ENCODE results near the gene KRTAP10-4.

DNA sequence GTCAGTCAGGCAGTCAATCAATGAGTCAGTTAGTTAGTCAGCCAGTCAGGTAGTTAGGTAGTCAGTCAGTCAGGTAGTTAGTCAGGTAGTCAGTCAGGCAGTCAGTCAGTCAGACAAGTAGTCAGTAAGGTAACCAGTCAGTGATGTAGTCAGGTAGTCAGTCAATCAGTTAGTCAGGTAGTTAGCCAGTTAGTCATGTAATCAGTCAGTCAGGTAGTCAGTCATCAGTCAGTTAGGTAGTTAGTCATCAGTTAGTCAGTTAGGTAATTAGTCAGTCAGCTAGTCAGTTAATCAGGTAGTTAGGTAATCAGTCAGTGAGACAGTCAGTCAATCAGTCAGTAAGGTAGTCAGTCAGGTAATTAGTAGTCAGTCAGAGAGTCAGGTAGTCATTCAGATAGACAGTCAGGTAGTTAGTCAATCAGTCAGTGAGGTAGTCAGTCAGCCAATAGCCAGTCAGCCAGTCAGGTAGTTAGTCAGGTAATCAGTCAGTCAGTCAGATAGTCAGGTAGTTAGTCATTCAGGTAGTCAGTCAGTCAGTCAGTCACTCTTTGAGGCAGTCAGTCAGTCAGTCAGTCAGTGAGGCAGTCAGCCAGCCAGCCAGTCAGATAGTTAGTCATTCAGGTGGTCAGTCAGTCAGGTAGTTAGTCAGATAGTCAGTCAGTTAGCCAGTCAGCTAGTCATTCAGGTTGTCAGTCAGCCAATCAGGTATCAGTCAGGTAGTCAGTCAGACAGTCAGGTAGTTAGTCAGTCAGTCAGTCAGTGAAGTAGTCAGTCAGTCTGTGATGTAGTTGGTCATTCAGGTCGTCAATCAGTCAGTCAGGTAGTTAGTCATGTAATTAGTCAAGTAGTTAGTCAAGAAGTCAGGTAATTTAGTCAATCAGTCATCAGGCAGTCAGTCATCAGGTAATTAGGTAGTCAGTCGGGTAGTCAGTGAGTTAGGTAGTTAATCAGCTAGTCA, 48.8 kb upstream of the KRTAP10-4 start:
- TF ChIP-seq, protein P1, sequence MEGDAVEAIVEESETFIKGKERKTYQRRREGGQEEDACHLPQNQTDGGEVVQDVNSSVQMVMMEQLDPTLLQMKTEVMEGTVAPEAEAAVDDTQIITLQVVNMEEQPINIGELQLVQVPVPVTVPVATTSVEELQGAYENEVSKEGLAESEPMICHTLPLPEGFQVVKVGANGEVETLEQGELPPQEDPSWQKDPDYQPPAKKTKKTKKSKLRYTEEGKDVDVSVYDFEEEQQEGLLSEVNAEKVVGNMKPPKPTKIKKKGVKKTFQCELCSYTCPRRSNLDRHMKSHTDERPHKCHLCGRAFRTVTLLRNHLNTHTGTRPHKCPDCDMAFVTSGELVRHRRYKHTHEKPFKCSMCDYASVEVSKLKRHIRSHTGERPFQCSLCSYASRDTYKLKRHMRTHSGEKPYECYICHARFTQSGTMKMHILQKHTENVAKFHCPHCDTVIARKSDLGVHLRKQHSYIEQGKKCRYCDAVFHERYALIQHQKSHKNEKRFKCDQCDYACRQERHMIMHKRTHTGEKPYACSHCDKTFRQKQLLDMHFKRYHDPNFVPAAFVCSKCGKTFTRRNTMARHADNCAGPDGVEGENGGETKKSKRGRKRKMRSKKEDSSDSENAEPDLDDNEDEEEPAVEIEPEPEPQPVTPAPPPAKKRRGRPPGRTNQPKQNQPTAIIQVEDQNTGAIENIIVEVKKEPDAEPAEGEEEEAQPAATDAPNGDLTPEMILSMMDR (IDR thresholded peaks at IDR 0.05) = no peak
- no peak for TF ChIP-seq POLR2A (IDR thresholded peaks at IDR 0.05; ENCODE audit: low read length)
- no peak for TF ChIP-seq CHD4 (IDR thresholded peaks at IDR 0.05; ENCODE audit: borderline replicate concordance)
- no peak for TF ChIP-seq SMC3 (IDR thresholded peaks at IDR 0.05)
- TF ChIP-seq, protein P2, sequence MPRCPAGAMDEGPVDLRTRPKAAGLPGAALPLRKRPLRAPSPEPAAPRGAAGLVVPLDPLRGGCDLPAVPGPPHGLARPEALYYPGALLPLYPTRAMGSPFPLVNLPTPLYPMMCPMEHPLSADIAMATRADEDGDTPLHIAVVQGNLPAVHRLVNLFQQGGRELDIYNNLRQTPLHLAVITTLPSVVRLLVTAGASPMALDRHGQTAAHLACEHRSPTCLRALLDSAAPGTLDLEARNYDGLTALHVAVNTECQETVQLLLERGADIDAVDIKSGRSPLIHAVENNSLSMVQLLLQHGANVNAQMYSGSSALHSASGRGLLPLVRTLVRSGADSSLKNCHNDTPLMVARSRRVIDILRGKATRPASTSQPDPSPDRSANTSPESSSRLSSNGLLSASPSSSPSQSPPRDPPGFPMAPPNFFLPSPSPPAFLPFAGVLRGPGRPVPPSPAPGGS (IDR thresholded peaks at IDR 0.05) = no peak
- TF ChIP-seq RAD21 (conservative IDR thresholded peaks at IDR 0.05 in 1 of 2, IDR thresholded peaks at IDR 0.05 in 1 of 2) = no peak
- TF ChIP-seq, protein P3, sequence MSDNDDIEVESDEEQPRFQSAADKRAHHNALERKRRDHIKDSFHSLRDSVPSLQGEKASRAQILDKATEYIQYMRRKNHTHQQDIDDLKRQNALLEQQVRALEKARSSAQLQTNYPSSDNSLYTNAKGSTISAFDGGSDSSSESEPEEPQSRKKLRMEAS (IDR thresholded peaks at IDR 0.05) = no peak
- no peak for TF ChIP-seq CEBPB (IDR thresholded peaks at IDR 0.05)
- no peak for TF ChIP-seq EP300 (IDR thresholded peaks at IDR 0.05)
- no peak for TF ChIP-seq CBX2 (IDR thresholded peaks at IDR 0.05; ENCODE audit: borderline replicate concordance, low read depth)
- no peak for TF ChIP-seq SREBF2 (IDR thresholded peaks at IDR 0.05)
- no peak for TF ChIP-seq MYC (IDR thresholded peaks at IDR 0.05; ENCODE audit: borderline replicate concordance, low read length)
- TF ChIP-seq ZFP36 (IDR thresholded peaks at IDR 0.05; ENCODE audit: borderline replicate concordance, partially characterized antibody) = no peak

Measured in A549 (cell line).